Measurements from ENCODE around the gene OR6M1. TPM values are rescaled to one million over a fixed set of nuclear protein-coding genes. Genes with fewer than 3 reads are reported as not detected.

The OR6M1 gene, protein sequence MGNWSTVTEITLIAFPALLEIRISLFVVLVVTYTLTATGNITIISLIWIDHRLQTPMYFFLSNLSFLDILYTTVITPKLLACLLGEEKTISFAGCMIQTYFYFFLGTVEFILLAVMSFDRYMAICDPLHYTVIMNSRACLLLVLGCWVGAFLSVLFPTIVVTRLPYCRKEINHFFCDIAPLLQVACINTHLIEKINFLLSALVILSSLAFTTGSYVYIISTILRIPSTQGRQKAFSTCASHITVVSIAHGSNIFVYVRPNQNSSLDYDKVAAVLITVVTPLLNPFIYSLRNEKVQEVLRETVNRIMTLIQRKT
- not detected in 2 replicates for total RNA-seq (ENCODE audit: low replicate concordance)
- long read RNA-seq, result 0 reads

DNA sequence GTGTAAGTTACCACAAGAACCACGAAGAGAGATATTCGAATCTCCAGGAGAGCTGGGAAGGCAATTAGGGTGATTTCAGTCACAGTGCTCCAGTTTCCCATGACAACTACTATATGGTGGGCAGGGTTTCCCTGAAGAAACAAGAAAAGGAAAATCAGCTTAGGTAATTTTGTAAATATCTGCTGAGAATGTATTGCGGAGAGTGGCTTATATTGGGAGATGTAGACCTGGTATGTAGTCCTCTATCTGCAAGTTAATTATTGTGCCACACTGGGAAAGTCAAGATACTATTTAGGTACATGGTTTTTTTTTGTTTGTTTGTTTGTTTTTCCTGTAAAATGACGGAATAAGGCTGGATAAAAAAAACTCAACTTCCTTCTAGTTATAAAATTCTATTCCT is at the start of gene OR6M1:
Gene OR6M1 (minus strand): TSS at position 101 of the 400 bp plus-strand sequence. CDS start 0 bp downstream, at position 101.
- H3K4me1 Mint-ChIP-seq (ENCODE audit: unreplicated experiment), result no peaks in the 10 kb centered on the region
- H3K4me3 Mint-ChIP-seq, result no peak within 1 kb of the TSS
- no peak within 1 kb of the TSS for H3K27ac Mint-ChIP-seq
- no peaks in the 10 kb centered on the region for H3K36me3 Mint-ChIP-seq
- no peak for TF ChIP-seq CTCF (conservative IDR thresholded peaks at IDR 0.05)
- no peaks in the 10 kb centered on the region for H3K9me3 Mint-ChIP-seq
- no peak for DNase-seq (ENCODE audit: extremely low spot score, unreplicated experiment)
- no peaks in the 10 kb centered on the region for H3K27me3 Mint-ChIP-seq

DNA sequence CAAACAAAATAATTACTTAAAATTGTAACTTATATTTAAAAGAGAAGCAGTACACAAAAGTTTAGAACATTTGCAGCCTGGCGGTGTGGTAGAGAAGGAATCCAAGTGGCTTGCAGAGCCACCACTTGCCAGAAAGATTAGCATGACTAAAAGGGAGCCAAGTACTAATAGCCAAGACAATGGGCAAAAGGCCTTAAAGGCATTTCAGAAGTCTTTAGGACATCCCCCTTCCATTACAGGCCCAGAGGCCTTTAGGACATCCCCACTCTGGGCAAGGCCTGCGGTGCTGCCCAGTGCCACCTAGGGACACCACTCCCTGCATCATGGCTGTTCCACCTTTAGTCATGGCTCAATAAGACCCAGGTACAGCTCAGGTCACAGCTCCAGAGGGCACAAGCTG is 46.9 kb upstream of the OR6M1 start:
- DNase-seq (ENCODE audit: extremely low spot score, unreplicated experiment), result no peak
- Mint-ChIP-seq H3K9me3 (no peaks in the 10 kb centered on the region), H3K4me1 (ENCODE audit: unreplicated experiment) (no peaks in the 10 kb centered on the region)

GRCh38 chr11:123852321-123852720 is 46.2 kb upstream of the OR6M1 start:
- Mint-ChIP-seq H3K36me3 (no peaks in the 10 kb centered on the region), H3K27ac (no peak overlapping the region), H3K9me3 (no peaks in the 10 kb centered on the region), H3K4me1 (ENCODE audit: unreplicated experiment) (no peaks in the 10 kb centered on the region), H3K27me3 (peaks cover 13% of the 10 kb centered on the region), H3K4me3 (no peak overlapping the region)
- TF ChIP-seq CTCF (conservative IDR thresholded peaks at IDR 0.05), result no peak
- no peak for DNase-seq (ENCODE audit: extremely low spot score, unreplicated experiment)

More for the DNA sequence above, 46.9 kb upstream of the OR6M1 start:
- no peaks in the 10 kb centered on the region for H3K36me3 Mint-ChIP-seq
- no peak for TF ChIP-seq CTCF (conservative IDR thresholded peaks at IDR 0.05)
- H3K27me3 Mint-ChIP-seq, result peaks cover 11% of the 10 kb centered on the region
- H3K4me3 Mint-ChIP-seq, result no peak overlapping the region
- no peak overlapping the region for H3K27ac Mint-ChIP-seq

GRCh38 chr11:123851110-123851509 is 45.0 kb upstream of the OR6M1 start:
- no peak for DNase-seq (ENCODE audit: extremely low spot score, unreplicated experiment)
- no peak overlapping the region for H3K27ac Mint-ChIP-seq
- H3K9me3 Mint-ChIP-seq, result no peaks in the 10 kb centered on the region
- H3K4me3 Mint-ChIP-seq, result no peak overlapping the region
- H3K36me3 Mint-ChIP-seq, result no peaks in the 10 kb centered on the region
- no peak for TF ChIP-seq CTCF (conservative IDR thresholded peaks at IDR 0.05)
- no peaks in the 10 kb centered on the region for H3K4me1 Mint-ChIP-seq (ENCODE audit: unreplicated experiment)
- peaks cover 13% of the 10 kb centered on the region for H3K27me3 Mint-ChIP-seq

DNA sequence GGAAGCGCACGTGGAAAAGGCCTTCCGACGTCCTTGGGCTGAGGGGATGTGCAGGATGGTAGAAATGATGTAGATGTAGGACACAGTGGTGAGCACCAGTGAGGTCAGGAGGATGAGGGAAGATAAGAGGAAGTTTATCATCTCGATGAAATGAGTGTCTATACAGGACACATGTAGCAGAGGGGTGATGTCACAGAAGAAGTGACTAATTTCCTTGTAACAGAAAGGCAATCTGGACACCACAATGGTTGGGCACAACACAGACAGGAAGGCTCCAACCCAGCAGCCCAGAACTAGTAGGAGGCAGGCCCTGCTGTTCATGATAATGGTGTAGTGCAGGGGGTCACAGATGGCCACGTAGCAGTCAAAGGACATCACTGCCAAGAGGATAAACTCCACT is 35.0 kb upstream of the OR6M1 start:
- H3K9me3 Mint-ChIP-seq, result no peaks in the 10 kb centered on the region
- H3K4me1 Mint-ChIP-seq (ENCODE audit: unreplicated experiment), result no peaks in the 10 kb centered on the region
- H3K4me3 Mint-ChIP-seq, result no peak overlapping the region
- H3K36me3 Mint-ChIP-seq, result no peaks in the 10 kb centered on the region
- no peaks in the 10 kb centered on the region for H3K27me3 Mint-ChIP-seq
- TF ChIP-seq CTCF (conservative IDR thresholded peaks at IDR 0.05), result no peak
- no peak overlapping the region for H3K27ac Mint-ChIP-seq
- DNase-seq (ENCODE audit: extremely low spot score, unreplicated experiment), result no peak

Measured in type B pancreatic cell (in vitro differentiated cells).